Upper lobe of right lung (tissue), 1 donor: ENCODE data around the gene MBOAT2. TPM values are rescaled to one million over a fixed set of nuclear protein-coding genes. Genes with fewer than 3 reads are reported as not detected.
"Not testable (repeated sequence)": the region's sequence is repeated elsewhere in the genome, so short reads cannot be mapped to it uniquely, and the experiment has no call there.

Source experiments
- ATAC-seq: fragments of 200-7000 bp; cut with Tn5 transposase; one replicate; pipeline ENCODE4 v1.9.1; 2020; ENCODE audit warnings: mild to moderate bottlenecking, moderate library complexity
- DNase-seq: peaks from one replicate; pipeline ENCODE4 v3.0.0-alpha.2; 2020
- H3K27ac ChIP-seq: fragments of 200-600 bp; one replicate; pipeline ENCODE4 v1.8.0; 2022
- H3K27me3 ChIP-seq: fragments of 200-600 bp; one replicate; pipeline ENCODE4 v1.8.0; 2022; ENCODE audit warnings: mild to moderate bottlenecking
- H3K36me3 ChIP-seq: fragments of 200-600 bp; one replicate; pipeline ENCODE4 v1.8.0; 2022
- H3K4me1 ChIP-seq: fragments of 200-600 bp; one replicate; pipeline ENCODE4 v1.8.0; 2022
- H3K4me3 ChIP-seq: fragments of 200-600 bp; one replicate; pipeline ENCODE4 v1.8.0; 2022; ENCODE audit warnings: mild to moderate bottlenecking
- H3K9me3 ChIP-seq: fragments of 200-600 bp; one replicate; pipeline ENCODE4 v1.8.0; 2022
- CTCF ChIP-seq: fragments of 200-600 bp; IDR thresholded peaks from one replicate; pipeline ENCODE4 v1.8.0; 2022; ENCODE audit warnings: antibody characterized with exemption
- intact Hi-C: fragments of 100-400 bp; cut with DNase I; formaldehyde crosslinking; loops from one replicate; pipeline ENCODE4 v1.11.0; 2022
- total RNA-seq: library from RNA; stranded (reverse); fragmentation: NEBNext Ultra II Directional; extraction: Animal tissue kit (Norgen Biotek cat#: 25700); gene quantifications from one replicate; pipeline ENCODE4 v1.2.1, GENCODE V29; 2021
- donor health status: DM: no; HTN: yes; CAD: no; lungs with severe emphysema.

Gene MBOAT2
- total RNA-seq, 1 donor from 2014 or later, result 31.4 TPM

- Histone ChIP-seq H3K4me3 (no peak overlapping the region), H3K4me1 (no peaks in the 10 kb centered on the region), H3K36me3 (no peaks in the 10 kb centered on the region), H3K27ac (no peak overlapping the region), H3K9me3 (no peaks in the 10 kb centered on the region), H3K27me3 (no peaks in the 10 kb centered on the region)
- intact Hi-C loops, result no loop called here
- ATAC-seq (no peak), DNase-seq (no peak)
- no peak for TF ChIP-seq CTCF
Measured at GRCh38 chr2:8935982-8936381, 67.5 kb downstream of the MBOAT2 start.

DNA sequence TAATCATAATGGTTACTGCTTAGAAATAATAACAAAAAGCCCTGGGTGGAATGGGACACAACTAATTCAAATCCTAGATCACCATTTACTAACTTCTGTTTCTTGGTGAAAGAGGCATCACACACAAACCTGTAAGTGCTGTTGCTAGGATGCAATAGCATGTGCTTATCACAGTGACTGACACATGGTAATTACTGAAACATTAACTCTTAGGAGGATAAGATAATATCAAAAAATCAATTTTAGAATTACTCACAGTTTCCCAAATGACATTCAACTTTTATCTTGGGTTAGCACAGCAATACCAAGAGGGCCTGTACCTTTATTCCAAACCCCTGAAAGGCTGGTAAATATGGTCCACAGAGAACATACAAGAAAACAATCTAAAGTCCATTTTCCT, 69.1 kb downstream of the MBOAT2 start:
- H3K4me3 ChIP-seq, result no peak overlapping the region
- no peak for TF ChIP-seq CTCF
- no peaks in the 10 kb centered on the region for H3K36me3 ChIP-seq
- H3K4me1 ChIP-seq, result no peaks in the 10 kb centered on the region
- no peak overlapping the region for H3K27ac ChIP-seq
- H3K27me3 ChIP-seq, result no peaks in the 10 kb centered on the region
- DNase-seq, result no peak
- intact Hi-C loops, result no loop called here
- no peak for ATAC-seq
- no peaks in the 10 kb centered on the region for H3K9me3 ChIP-seq

DNA sequence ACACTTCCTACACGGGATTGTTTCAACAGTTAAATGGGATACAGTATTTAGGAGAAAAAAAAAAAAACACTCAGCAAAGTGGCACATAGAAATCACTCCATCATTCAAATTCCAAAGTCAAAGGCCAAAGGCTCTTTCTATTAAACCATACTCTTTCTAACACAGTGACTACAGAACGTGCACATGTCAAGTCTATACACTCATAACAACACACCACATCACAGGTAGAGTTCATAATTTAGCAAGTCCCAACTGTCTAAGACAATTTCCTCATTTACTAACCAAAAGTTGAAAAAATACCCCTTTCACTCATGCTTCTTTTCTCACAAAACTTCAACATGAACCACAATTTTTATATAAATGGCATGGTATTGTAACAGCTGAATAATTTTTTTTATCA, 70.8 kb downstream of the MBOAT2 start:
- no peak overlapping the region for H3K4me3 ChIP-seq
- no peaks in the 10 kb centered on the region for H3K36me3 ChIP-seq
- no peak for DNase-seq
- ATAC-seq, result no peak
- H3K27ac ChIP-seq, result no peak overlapping the region
- no peaks in the 10 kb centered on the region for H3K27me3 ChIP-seq
- intact Hi-C loops, result no loop called here
- no peak for TF ChIP-seq CTCF
- H3K4me1 ChIP-seq, result no peaks in the 10 kb centered on the region
- no peaks in the 10 kb centered on the region for H3K9me3 ChIP-seq

GRCh38 chr2:8930185-8930584, 73.3 kb downstream of the MBOAT2 start:
- ATAC-seq, DNase-seq, H3K27me3 ChIP-seq, H3K27ac ChIP-seq, intact Hi-C loops, H3K36me3 ChIP-seq, H3K4me3 ChIP-seq, H3K9me3 ChIP-seq, H3K4me1 ChIP-seq: not testable (repeated sequence)

DNA sequence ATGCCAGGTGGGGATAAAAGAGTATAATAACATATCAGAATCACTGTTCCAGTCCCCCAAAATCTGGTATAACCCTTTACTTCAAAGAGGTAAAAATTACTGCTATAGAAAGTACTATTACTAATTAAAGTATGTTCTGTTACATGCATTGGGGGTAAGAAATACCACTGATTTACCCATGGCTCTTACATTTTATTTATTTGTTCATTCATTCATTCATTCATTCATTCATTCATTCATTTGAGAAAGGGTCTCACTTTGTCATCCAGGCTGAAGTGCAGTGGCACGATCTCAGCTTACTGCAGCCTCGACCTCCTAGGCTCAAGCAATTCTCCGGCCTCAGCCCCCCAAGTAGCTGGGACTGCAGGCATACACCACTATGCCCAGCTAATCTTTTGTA, 74.4 kb downstream of the MBOAT2 start:
- no peak for TF ChIP-seq CTCF
- Histone ChIP-seq H3K27me3 (no peaks in the 10 kb centered on the region), H3K4me1 (no peaks in the 10 kb centered on the region), H3K9me3 (no peaks in the 10 kb centered on the region), H3K36me3 (no peaks in the 10 kb centered on the region), H3K27ac (no peak overlapping the region), H3K4me3 (no peak overlapping the region)
- intact Hi-C loops, result no loop called here
- DNase-seq, result no peak
- ATAC-seq, result no peak

DNA sequence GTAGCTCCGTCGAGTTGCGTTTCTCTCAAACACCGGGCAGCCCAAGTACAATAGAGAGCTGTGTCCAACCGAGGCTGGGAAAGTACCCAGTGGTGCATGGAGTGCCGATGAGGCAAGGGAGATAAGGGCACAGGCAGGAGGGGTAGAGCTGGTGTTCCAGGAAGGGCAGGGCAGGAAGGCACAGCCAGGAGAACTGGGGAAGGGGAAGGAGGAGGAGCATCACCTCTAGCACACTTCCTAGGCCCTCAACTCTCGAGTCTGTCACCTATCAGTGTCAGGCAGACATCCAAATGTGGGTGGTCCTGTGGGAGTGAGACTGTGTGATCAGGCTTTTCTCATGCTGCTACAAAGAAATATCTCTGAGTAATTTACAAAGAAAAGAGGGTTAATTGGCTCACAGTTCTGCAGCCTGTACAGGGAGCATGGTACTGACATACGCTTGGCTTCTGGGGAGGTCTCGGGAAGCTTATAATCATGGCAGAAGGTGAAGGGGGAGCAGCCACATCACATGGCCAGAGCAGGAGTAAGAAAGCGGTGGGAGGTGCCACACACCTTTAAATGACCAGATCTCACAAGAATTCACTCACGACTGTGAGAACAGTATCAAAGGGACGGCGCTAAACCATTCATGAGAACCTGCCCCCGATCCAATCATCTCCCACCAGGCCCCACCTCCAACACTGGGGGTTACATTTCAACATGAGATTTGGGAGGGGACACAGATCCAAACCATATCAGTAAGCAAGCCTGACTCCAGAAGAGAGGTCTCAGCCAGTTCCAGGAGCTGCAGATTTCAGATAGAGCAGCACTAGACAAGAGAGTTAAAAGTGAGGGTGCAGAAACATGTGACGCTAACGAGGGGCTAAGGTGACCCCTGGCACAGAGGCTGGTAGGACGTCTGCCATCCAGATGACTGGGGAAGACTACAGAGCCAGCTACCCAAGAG, 75.7 kb downstream of the MBOAT2 start:
- Histone ChIP-seq H3K4me3 (no peak overlapping the region), H3K36me3 (no peaks in the 10 kb centered on the region), H3K27me3 (no peaks in the 10 kb centered on the region), H3K4me1 (no peaks in the 10 kb centered on the region), H3K27ac (no peak overlapping the region), H3K9me3 (no peaks in the 10 kb centered on the region)
- intact Hi-C loops, result no loop called here
- DNase-seq (no peak), ATAC-seq (peak; percentile 83)
- no peak for TF ChIP-seq CTCF
